Measurements from ENCODE around the gene CPEB1. TPM values are rescaled to one million over a fixed set of nuclear protein-coding genes. Genes with fewer than 3 reads are reported as not detected.

Gene CPEB1
- total RNA-seq, 3 donors from 2014 or later (not counting 1 experiment from before 2014, with no cell fraction given): not detected

DNA sequence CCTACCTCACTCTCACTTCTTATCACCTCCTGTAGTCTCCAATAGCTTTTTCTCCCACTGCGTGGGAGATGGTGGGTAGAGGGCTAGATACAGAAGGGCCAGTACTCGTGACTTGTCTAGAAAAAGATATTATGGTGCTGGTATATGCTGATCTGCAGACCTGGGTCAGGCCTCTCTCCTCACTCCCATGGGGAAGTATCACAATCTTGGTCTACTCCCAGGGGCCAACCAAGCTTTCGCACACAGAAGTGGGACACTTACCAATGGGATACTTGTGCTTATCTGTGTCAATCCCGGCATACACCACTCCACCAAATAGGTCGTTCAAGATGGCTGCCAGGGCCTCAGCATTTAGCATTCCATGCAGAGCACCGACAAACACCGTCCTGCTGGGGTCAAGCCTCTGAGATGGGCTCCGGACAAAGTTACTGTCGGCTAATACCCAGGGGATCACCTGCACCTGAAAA is 97.9 kb downstream of the CPEB1 start:
- Mint-ChIP-seq H3K9me3 (no peaks in the 10 kb centered on the region), H3K27me3 (ENCODE audit: low read depth in 2 of 2) (peaks cover 22 to 36% of the 10 kb centered on the region in 2 donors), H3K36me3 (no peaks in the 10 kb centered on the region), H3K4me3 (no peak overlapping the region), H3K4me1 (no peaks in the 10 kb centered on the region), H3K27ac (no peak overlapping the region)
- Histone ChIP-seq H3K36me3 (ENCODE audit: control insufficient read depth, insufficient read depth, low read length) (no peaks in the 10 kb centered on the region), H3K27me3 (ENCODE audit: control insufficient read depth, insufficient read depth, low read length) (no peaks in the 10 kb centered on the region), H3K27ac (ENCODE audit: low read length) (no peak overlapping the region), H3K4me3 (ENCODE audit: low read length) (no peak overlapping the region), H3K9me3 (ENCODE audit: control insufficient read depth, insufficient read depth, low read length) (no peaks in the 10 kb centered on the region), H3K4me1 (ENCODE audit: control insufficient read depth, insufficient read depth, low read length) (no peaks in the 10 kb centered on the region)
- DNase-seq (no peak), ATAC-seq (no peak)
- TF ChIP-seq CTCF (IDR thresholded peaks at IDR 0.05): no peak
- 89% methylated on average over 8 of the region's 9 CpGs for WGBS (ENCODE audit: insufficient coverage)
- intact Hi-C loops (cut with micrococcal nuclease): no loop called here

- ATAC-seq (no peak), DNase-seq (no peak)
- Histone ChIP-seq H3K9me3 (ENCODE audit: control insufficient read depth, insufficient read depth, low read length) (no peaks in the 10 kb centered on the region), H3K27me3 (ENCODE audit: control insufficient read depth, insufficient read depth, low read length) (no peaks in the 10 kb centered on the region), H3K4me3 (ENCODE audit: low read length) (no peak overlapping the region), H3K36me3 (ENCODE audit: control insufficient read depth, insufficient read depth, low read length) (no peaks in the 10 kb centered on the region), H3K27ac (ENCODE audit: low read length) (no peak overlapping the region), H3K4me1 (ENCODE audit: control insufficient read depth, insufficient read depth, low read length) (no peaks in the 10 kb centered on the region)
- WGBS (ENCODE audit: insufficient coverage): 37% methylated on average over 2 of the region's 2 CpGs
- Mint-ChIP-seq H3K27me3 (ENCODE audit: low read depth in 2 of 2) (peaks cover 22 to 32% of the 10 kb centered on the region in 2 donors), H3K27ac (no peak overlapping the region), H3K36me3 (no peaks in the 10 kb centered on the region), H3K4me1 (no peaks in the 10 kb centered on the region), H3K4me3 (no peak overlapping the region), H3K9me3 (no peaks in the 10 kb centered on the region)
- intact Hi-C loops (cut with micrococcal nuclease): no loop called here
- no peak for TF ChIP-seq CTCF (IDR thresholded peaks at IDR 0.05)
These were observed 98.5 kb downstream of the CPEB1 start for GRCh38 chr15:82548700-82549099.

- Histone ChIP-seq H3K4me1 (ENCODE audit: control insufficient read depth, insufficient read depth, low read length) (peaks cover 9% of the 10 kb centered on the region), H3K4me3 (ENCODE audit: low read length) (no peak overlapping the region), H3K27ac (ENCODE audit: low read length) (no peak overlapping the region), H3K36me3 (ENCODE audit: control insufficient read depth, insufficient read depth, low read length) (no peaks in the 10 kb centered on the region), H3K27me3 (ENCODE audit: control insufficient read depth, insufficient read depth, low read length) (no peaks in the 10 kb centered on the region), H3K9me3 (ENCODE audit: control insufficient read depth, insufficient read depth, low read length) (no peaks in the 10 kb centered on the region)
- H3K4me1 Mint-ChIP-seq: peaks cover 8 to 15% of the 10 kb centered on the region in 2 donors
- ATAC-seq: no peak
- no peak overlapping the region for H3K4me3 Mint-ChIP-seq
- no peak for DNase-seq
- intact Hi-C loops (cut with micrococcal nuclease): no loop called here
- no peaks in the 10 kb centered on the region for H3K36me3 Mint-ChIP-seq
- TF ChIP-seq CTCF (IDR thresholded peaks at IDR 0.05): no peak
- WGBS (ENCODE audit: insufficient coverage): 79% methylated on average over 5 of the region's 6 CpGs
- H3K9me3 Mint-ChIP-seq: no peaks in the 10 kb centered on the region
- no peak overlapping the region for H3K27ac Mint-ChIP-seq
- peaks cover 9 to 15% of the 10 kb centered on the region in 2 donors for H3K27me3 Mint-ChIP-seq (ENCODE audit: low read depth in 2 of 2)
These were observed 101.7 kb downstream of the CPEB1 start for GRCh38 chr15:82545478-82545877.

DNA sequence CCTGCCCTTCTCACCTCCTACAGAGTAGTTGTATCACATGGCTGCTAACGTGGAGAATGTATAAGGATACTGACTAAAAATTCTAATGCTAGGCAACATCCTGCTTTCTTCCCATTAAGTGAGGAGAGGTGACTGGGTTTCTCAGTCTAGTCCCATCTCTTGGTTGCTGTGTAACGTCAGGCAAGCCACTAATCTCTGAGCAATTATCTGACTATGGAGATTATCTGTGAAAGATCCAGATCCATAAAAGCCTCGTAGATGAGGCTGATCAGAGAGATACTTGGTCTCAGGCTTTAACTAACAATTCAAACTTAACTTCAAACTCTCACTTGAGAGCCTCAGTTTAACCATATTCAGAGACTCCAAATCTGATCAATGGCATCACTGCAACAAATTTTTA is 102.2 kb downstream of the CPEB1 start:
- peaks cover 8 to 15% of the 10 kb centered on the region in 2 donors for H3K4me1 Mint-ChIP-seq
- Histone ChIP-seq H3K27me3 (ENCODE audit: control insufficient read depth, insufficient read depth, low read length) (no peaks in the 10 kb centered on the region), H3K9me3 (ENCODE audit: control insufficient read depth, insufficient read depth, low read length) (no peaks in the 10 kb centered on the region), H3K27ac (ENCODE audit: low read length) (no peak overlapping the region), H3K4me3 (ENCODE audit: low read length) (no peak overlapping the region), H3K36me3 (ENCODE audit: control insufficient read depth, insufficient read depth, low read length) (no peaks in the 10 kb centered on the region), H3K4me1 (ENCODE audit: control insufficient read depth, insufficient read depth, low read length) (peaks cover 9% of the 10 kb centered on the region)
- no peak overlapping the region for H3K27ac Mint-ChIP-seq
- peaks cover 4 to 11% of the 10 kb centered on the region in 2 donors for H3K27me3 Mint-ChIP-seq (ENCODE audit: low read depth in 2 of 2)
- no peaks in the 10 kb centered on the region for H3K36me3 Mint-ChIP-seq
- 77% methylated on average over 3 of the region's 3 CpGs for WGBS (ENCODE audit: insufficient coverage)
- intact Hi-C loops (cut with micrococcal nuclease): no loop called here
- ATAC-seq (no peak), DNase-seq (no peak)
- no peak for TF ChIP-seq CTCF (IDR thresholded peaks at IDR 0.05)
- no peaks in the 10 kb centered on the region for H3K9me3 Mint-ChIP-seq
- no peak overlapping the region for H3K4me3 Mint-ChIP-seq

All from natural killer cell (primary cell).